Measurements from ENCODE around the gene GLTP.
A peak's percentile ranks its signal among the peaks of the same experiment; 100 is the strongest.

GLTP gene

DNA sequence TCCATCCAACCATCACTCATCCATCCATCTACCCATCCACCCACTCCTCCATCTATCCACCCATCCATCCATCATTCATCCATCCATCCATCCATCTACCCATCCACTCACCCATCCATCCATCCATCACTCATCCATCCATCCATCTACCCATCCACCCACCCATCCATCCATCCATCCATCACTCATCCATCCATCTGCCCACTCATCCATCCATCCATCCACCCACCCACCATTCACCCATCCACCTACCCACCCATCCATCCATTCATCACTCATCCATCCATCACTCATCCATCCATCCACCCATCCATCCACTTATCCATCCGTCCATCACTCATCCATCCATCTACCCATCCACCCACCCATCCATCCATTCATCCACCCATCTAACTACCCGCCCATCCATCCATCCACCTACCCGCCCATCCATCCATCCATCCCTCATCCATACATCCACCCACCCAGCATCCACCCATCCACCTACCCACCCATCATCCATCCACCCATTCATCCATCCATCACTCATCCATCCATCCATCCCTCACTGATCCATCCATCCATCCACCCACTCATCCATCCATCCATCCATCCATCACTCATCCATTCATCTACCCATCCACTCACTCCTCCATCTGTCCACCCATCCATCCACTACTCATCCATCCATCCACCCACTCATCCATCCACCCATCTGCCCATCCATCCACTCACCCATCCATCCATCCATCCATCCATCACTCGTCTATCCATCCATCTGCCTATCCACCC lies 71.3 kb downstream of the GLTP start:
- TF ChIP-seq, protein P1, sequence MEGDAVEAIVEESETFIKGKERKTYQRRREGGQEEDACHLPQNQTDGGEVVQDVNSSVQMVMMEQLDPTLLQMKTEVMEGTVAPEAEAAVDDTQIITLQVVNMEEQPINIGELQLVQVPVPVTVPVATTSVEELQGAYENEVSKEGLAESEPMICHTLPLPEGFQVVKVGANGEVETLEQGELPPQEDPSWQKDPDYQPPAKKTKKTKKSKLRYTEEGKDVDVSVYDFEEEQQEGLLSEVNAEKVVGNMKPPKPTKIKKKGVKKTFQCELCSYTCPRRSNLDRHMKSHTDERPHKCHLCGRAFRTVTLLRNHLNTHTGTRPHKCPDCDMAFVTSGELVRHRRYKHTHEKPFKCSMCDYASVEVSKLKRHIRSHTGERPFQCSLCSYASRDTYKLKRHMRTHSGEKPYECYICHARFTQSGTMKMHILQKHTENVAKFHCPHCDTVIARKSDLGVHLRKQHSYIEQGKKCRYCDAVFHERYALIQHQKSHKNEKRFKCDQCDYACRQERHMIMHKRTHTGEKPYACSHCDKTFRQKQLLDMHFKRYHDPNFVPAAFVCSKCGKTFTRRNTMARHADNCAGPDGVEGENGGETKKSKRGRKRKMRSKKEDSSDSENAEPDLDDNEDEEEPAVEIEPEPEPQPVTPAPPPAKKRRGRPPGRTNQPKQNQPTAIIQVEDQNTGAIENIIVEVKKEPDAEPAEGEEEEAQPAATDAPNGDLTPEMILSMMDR (IDR thresholded peaks at IDR 0.05; ENCODE audit: low read length, missing control alignments): no peak
- no peak for DNase-seq (ENCODE audit: low read depth)
- no peak overlapping the region for H3K4me3 ChIP-seq (replicated peaks; ENCODE audit: low read depth, low read length)

DNA sequence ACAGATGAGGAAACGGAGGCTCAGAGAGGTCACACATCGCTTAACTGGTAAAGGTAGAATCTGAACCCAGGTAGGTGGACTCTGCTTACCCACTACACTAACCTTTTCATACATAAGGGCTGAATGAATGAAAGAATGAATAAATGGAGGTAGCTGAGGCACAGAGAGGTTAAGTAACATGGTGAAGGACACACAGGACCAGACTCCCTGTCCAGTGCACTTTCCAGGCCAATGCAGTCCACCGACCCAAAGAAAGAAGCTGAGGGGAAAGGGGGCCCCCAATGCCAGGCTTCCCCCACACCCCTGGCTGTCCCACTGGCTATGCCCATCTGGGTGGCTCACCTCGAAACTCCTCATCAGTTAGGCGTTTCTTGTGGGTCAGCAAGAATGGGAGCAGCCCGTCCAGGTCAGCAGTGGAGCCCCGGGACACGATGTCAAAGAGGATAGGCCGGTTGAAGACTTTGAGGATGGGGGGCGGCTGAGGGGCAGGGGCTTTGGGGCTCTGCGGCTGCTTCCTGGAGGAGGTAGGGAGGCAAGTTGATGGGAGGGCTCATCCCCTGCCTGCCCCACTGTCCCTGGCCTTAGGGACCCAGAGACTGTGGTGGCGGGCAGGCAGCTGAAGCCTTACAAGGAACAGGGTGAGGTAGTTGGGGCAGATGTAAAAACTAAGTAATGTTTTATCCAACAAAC lies 72.2 kb downstream of the GLTP start:
- no peak overlapping the region for H3K4me3 ChIP-seq (replicated peaks; ENCODE audit: low read depth, low read length)
- no peak for DNase-seq (ENCODE audit: low read depth)
- TF ChIP-seq, protein P1 (IDR thresholded peaks at IDR 0.05; ENCODE audit: low read length, missing control alignments): no peak

DNA sequence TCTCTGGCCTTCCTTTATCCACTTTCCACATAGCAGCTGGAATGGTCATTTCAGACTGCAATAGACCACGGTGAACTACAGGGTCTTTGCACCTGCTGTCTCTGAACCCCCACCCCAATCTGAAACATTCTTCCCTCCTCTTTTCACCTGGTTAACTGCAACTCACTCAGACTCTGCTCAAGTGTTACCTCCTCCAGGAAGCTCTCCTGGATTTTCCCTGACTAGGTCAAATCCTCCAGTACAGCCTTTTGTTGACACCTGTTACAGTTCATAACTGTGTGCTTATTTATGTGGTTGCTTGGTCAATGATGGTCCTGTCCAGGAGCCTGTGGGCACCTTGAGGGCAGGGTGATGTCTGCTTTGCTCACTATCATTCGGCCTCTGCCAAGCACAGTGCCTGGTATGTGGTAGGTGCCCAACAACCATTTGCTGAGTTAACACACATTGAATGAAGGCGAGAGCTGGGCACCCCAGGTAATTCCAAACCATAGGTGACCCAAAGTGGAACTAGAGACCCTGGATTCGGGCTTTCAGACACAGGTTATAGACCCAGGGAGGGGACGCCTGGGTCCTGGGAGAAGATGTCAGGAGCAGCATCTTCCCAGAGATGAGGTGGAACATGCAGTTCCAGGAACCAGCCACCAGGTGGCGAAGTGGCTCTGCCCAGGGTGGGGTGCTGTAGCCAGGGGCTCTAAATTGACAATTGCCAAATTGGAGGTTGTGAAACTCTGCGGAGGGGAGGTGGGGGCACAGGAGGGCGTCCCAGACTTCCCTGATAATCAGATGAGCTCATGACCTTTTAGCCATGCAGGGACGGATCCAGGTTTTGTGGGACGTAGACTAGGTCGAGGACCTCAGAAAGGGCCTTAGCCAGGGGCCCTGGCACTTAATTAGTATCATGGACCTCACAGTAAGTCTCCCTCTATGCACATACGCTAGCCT lies 75.2 kb downstream of the GLTP start:
- peak; percentile 58 for DNase-seq (ENCODE audit: low read depth)
- TF ChIP-seq, protein P1 (IDR thresholded peaks at IDR 0.05; ENCODE audit: low read length, missing control alignments): peak; percentile 98
- H3K4me3 ChIP-seq (replicated peaks; ENCODE audit: low read depth, low read length): no peak overlapping the region

DNA sequence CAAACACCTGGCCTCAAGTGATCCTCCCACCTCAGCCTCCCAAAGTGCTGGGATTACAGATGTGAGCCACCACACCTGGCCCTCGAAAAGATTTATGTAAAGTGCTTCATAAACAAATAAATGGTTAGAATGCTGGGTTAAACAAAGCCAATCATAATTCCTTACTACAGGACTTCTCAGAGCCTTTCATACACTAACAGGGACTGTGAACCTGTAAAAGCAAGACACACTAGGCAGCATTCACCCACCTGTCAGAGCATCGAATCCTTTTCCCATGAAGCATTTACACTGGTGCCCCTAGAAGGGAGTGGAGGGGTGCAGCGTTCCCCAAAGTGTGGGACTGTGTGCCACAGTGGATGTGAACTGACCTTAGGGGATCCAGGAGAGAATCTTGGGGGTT lies 76.7 kb downstream of the GLTP start:
- TF ChIP-seq, protein P1 (IDR thresholded peaks at IDR 0.05; ENCODE audit: low read length, missing control alignments): no peak
- H3K4me3 ChIP-seq (replicated peaks; ENCODE audit: low read depth, low read length): no peak overlapping the region
- DNase-seq (ENCODE audit: low read depth): no peak

DNA sequence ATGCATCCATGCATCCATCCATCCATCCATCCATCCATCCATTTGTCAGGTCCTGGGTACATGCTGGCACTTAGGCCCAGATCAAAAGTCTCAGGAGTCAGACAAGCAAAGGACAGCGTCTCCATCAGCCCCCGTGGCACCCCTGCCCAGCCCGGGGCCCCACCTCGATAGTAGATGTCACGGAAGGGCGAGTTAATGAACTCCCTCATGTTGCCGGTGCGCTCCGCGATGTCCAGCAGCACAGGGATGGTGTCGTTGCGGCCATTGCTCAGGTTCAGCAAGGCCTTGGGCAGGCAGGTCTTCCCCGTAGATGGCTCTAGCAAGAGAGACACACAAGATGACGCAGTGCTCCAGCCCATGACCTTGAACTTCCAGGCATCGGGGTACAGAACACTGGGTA lies 77.5 kb downstream of the GLTP start:
- TF ChIP-seq, protein P1 (IDR thresholded peaks at IDR 0.05; ENCODE audit: low read length, missing control alignments): no peak
- H3K4me3 ChIP-seq (replicated peaks; ENCODE audit: low read depth, low read length): no peak overlapping the region
- no peak for DNase-seq (ENCODE audit: low read depth)
